ENCODE results near the gene PCDHB4.
"Not testable (repeated sequence)": the region's sequence is repeated elsewhere in the genome, so short reads cannot be mapped to it uniquely, and the experiment has no call there.

PCDHB4 gene

GRCh38 chr5:141150224-141150992 lies 28.8 kb downstream of the PCDHB4 start:
- no peak for DNase-seq

GRCh38 chr5:141150993-141151325 lies 29.3 kb downstream of the PCDHB4 start:
- DNase-seq: no peak

GRCh38 chr5:141151632-141152031 lies 30.0 kb downstream of the PCDHB4 start:
- DNase-seq: not testable (repeated sequence)

GRCh38 chr5:141152096-141152495 lies 30.5 kb downstream of the PCDHB4 start:
- DNase-seq: not testable (repeated sequence)

- DNase-seq: no peak
Observed at GRCh38 chr5:141155540-141156374, 34.1 kb downstream of the PCDHB4 start.

- not testable (repeated sequence) for DNase-seq
Observed at GRCh38 chr5:141157356-141157755, 35.7 kb downstream of the PCDHB4 start.

GRCh38 chr5:141157901-141158300 lies 36.3 kb downstream of the PCDHB4 start:
- DNase-seq: not testable (repeated sequence)

- DNase-seq: no peak
Observed at GRCh38 chr5:141172381-141173204, 51.0 kb downstream of the PCDHB4 start, which contains the start of gene PCDHB7. Gene PCDHB7, plus strand, starts transcription at chr5:141172644. Its CDS starts 192 bp downstream, at chr5:141172836.

GRCh38 chr5:141174291-141175104 lies 52.9 kb downstream of the PCDHB4 start:
- DNase-seq: not testable (repeated sequence)
